Measurements from ENCODE around the gene SLC38A5.
"Not testable (repeated sequence)": the region's sequence is repeated elsewhere in the genome, so short reads cannot be mapped to it uniquely, and the experiment has no call there.

SLC38A5 gene

GRCh38 chrX:48470110-48470832 lies at the start of gene SLC38A5:
TSS of gene SLC38A5 (minus strand) at chrX:48470260. CDS start at chrX:48467924, 2,336 bp downstream.
- no peak for DNase-seq (ENCODE audit: low read depth in 2 of 2, low spot score in 1 of 2)

- DNase-seq (ENCODE audit: low read depth in 2 of 2, low spot score in 1 of 2), result not testable (repeated sequence)
These were observed 49.4 kb upstream of the SLC38A5 start for GRCh38 chrX:48519481-48519880.

GRCh38 chrX:48516987-48517386 lies 46.9 kb upstream of the SLC38A5 start:
- DNase-seq (ENCODE audit: low read depth in 2 of 2, low spot score in 1 of 2), result no peak

- no peak for DNase-seq (ENCODE audit: low read depth in 2 of 2, low spot score in 1 of 2)
These were observed 46.2 kb upstream of the SLC38A5 start for GRCh38 chrX:48516285-48516684.

GRCh38 chrX:48515842-48516241 lies 45.8 kb upstream of the SLC38A5 start:
- no peak for DNase-seq (ENCODE audit: low read depth in 2 of 2, low spot score in 1 of 2)

- DNase-seq (ENCODE audit: low read depth in 2 of 2, low spot score in 1 of 2), result no peak
These were observed 44.9 kb upstream of the SLC38A5 start for GRCh38 chrX:48514868-48515460.

- no peak for DNase-seq (ENCODE audit: low read depth in 2 of 2, low spot score in 1 of 2)
These were observed 44.2 kb upstream of the SLC38A5 start for GRCh38 chrX:48514126-48514806.

GRCh38 chrX:48513670-48514069 lies 43.6 kb upstream of the SLC38A5 start:
- no peak for DNase-seq (ENCODE audit: low read depth in 2 of 2, low spot score in 1 of 2)

GRCh38 chrX:48512371-48512935 lies 42.4 kb upstream of the SLC38A5 start:
- no peak for DNase-seq (ENCODE audit: low read depth in 2 of 2, low spot score in 1 of 2)

GRCh38 chrX:48511560-48511959 lies 41.5 kb upstream of the SLC38A5 start:
- DNase-seq (ENCODE audit: low read depth in 2 of 2, low spot score in 1 of 2), result no peak

GRCh38 chrX:48509619-48510018 lies 39.6 kb upstream of the SLC38A5 start:
- DNase-seq (ENCODE audit: low read depth in 2 of 2, low spot score in 1 of 2), result no peak

- no peak for DNase-seq (ENCODE audit: low read depth in 2 of 2, low spot score in 1 of 2)
These were observed 39.2 kb upstream of the SLC38A5 start for GRCh38 chrX:48509245-48509590.

GRCh38 chrX:48508400-48509244 lies 38.6 kb upstream of the SLC38A5 start, which contains the start of gene PORCN:
TSS of gene PORCN (plus strand) at chrX:48508992. CDS start at chrX:48509821, 829 bp downstream.
- peak; percentile 46 to 62 for DNase-seq (ENCODE audit: low read depth in 2 of 2, low spot score in 1 of 2)

- DNase-seq (ENCODE audit: low read depth in 2 of 2, low spot score in 1 of 2), result no peak
These were observed 37.2 kb upstream of the SLC38A5 start for GRCh38 chrX:48507246-48507645.

- DNase-seq (ENCODE audit: low read depth in 2 of 2, low spot score in 1 of 2), result no peak
These were observed 35.4 kb upstream of the SLC38A5 start for GRCh38 chrX:48505481-48505880.

GRCh38 chrX:48504261-48504660 lies 34.2 kb upstream of the SLC38A5 start:
- no peak for DNase-seq (ENCODE audit: low read depth in 2 of 2, low spot score in 1 of 2)

- no peak for DNase-seq (ENCODE audit: low read depth in 2 of 2, low spot score in 1 of 2)
These were observed 28.3 kb upstream of the SLC38A5 start for GRCh38 chrX:48498374-48498809.

GRCh38 chrX:48497871-48498270 lies 27.8 kb upstream of the SLC38A5 start:
- DNase-seq (ENCODE audit: low read depth in 2 of 2, low spot score in 1 of 2), result no peak

GRCh38 chrX:48496660-48497059 lies 26.6 kb upstream of the SLC38A5 start:
- DNase-seq (ENCODE audit: low read depth in 2 of 2, low spot score in 1 of 2), result no peak

- DNase-seq (ENCODE audit: low read depth in 2 of 2, low spot score in 1 of 2), result no peak
These were observed 23.9 kb upstream of the SLC38A5 start for GRCh38 chrX:48493890-48494364.
